ENCODE measurements around the gene NUDT16L1.

DNA sequence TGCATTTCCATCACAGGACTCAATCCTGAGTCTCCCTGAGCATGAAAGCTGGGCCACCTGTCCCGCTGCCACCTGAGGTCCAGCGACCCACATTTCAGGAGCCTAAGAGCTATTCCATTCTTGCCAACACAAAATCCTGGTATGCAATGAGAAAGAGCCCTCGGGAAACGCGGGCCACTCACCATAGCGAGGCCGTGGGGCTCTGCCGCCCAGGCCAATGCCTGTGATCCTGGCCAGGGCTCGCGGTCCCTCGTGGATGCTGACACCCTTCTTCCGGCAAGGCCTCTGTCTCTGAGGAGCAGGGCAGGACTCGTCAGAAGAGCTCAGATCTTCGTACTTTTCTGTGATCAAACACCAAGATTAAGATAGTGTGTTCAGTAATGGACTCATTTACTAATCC, 11.6 kb downstream of the NUDT16L1 start:
- TF ChIP-seq, protein P1, sequence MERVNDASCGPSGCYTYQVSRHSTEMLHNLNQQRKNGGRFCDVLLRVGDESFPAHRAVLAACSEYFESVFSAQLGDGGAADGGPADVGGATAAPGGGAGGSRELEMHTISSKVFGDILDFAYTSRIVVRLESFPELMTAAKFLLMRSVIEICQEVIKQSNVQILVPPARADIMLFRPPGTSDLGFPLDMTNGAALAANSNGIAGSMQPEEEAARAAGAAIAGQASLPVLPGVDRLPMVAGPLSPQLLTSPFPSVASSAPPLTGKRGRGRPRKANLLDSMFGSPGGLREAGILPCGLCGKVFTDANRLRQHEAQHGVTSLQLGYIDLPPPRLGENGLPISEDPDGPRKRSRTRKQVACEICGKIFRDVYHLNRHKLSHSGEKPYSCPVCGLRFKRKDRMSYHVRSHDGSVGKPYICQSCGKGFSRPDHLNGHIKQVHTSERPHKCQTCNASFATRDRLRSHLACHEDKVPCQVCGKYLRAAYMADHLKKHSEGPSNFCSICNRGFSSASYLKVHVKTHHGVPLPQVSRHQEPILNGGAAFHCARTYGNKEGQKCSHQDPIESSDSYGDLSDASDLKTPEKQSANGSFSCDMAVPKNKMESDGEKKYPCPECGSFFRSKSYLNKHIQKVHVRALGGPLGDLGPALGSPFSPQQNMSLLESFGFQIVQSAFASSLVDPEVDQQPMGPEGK (CRISPR knock-in tag; IDR thresholded peaks at IDR 0.05; ENCODE audit: borderline replicate concordance) = no peak
- TF ChIP-seq ARNTL (CRISPR knock-in tag; IDR thresholded peaks at IDR 0.05; ENCODE audit: borderline replicate concordance, low read depth) (no peak), TCF4 (CRISPR knock-in tag; IDR thresholded peaks at IDR 0.05; ENCODE audit: borderline replicate concordance) (no peak), ZFP30 (CRISPR knock-in tag; IDR thresholded peaks at IDR 0.05) (no peak), ZFP3 (CRISPR knock-in tag; IDR thresholded peaks at IDR 0.05) (no peak), ZNF565 (CRISPR knock-in tag; conservative IDR thresholded peaks at IDR 0.05; ENCODE audit: low read depth) (no peak), ZNF70 (CRISPR knock-in tag; IDR thresholded peaks at IDR 0.05) (no peak), RARB (CRISPR knock-in tag; IDR thresholded peaks at IDR 0.05) (no peak), ISL1 (CRISPR knock-in tag; IDR thresholded peaks at IDR 0.05) (no peak)
- TF ChIP-seq, protein P2, sequence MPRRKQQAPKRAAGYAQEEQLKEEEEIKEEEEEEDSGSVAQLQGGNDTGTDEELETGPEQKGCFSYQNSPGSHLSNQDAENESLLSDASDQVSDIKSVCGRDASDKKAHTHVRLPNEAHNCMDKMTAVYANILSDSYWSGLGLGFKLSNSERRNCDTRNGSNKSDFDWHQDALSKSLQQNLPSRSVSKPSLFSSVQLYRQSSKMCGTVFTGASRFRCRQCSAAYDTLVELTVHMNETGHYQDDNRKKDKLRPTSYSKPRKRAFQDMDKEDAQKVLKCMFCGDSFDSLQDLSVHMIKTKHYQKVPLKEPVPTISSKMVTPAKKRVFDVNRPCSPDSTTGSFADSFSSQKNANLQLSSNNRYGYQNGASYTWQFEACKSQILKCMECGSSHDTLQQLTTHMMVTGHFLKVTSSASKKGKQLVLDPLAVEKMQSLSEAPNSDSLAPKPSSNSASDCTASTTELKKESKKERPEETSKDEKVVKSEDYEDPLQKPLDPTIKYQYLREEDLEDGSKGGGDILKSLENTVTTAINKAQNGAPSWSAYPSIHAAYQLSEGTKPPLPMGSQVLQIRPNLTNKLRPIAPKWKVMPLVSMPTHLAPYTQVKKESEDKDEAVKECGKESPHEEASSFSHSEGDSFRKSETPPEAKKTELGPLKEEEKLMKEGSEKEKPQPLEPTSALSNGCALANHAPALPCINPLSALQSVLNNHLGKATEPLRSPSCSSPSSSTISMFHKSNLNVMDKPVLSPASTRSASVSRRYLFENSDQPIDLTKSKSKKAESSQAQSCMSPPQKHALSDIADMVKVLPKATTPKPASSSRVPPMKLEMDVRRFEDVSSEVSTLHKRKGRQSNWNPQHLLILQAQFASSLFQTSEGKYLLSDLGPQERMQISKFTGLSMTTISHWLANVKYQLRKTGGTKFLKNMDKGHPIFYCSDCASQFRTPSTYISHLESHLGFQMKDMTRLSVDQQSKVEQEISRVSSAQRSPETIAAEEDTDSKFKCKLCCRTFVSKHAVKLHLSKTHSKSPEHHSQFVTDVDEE (CRISPR knock-in tag; IDR thresholded peaks at IDR 0.05) = no peak
- TF ChIP-seq, protein P3, sequence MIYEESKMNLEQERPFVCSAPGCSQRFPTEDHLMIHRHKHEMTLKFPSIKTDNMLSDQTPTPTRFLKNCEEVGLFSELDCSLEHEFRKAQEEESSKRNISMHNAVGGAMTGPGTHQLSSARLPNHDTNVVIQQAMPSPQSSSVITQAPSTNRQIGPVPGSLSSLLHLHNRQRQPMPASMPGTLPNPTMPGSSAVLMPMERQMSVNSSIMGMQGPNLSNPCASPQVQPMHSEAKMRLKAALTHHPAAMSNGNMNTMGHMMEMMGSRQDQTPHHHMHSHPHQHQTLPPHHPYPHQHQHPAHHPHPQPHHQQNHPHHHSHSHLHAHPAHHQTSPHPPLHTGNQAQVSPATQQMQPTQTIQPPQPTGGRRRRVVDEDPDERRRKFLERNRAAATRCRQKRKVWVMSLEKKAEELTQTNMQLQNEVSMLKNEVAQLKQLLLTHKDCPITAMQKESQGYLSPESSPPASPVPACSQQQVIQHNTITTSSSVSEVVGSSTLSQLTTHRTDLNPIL (CRISPR knock-in tag; IDR thresholded peaks at IDR 0.05; ENCODE audit: low read depth) = no peak

All from SK-N-SH treated with all-trans-retinoic acid at 6 μM for 48 hours (cell line).